GM21515 (cell line): ENCODE measurements around the gene EED.

Source experiments
- ATAC-seq: cut with Tn5 transposase; IDR thresholded peaks from one replicate; pipeline ENCODE4 v1.9.1; 2021; ENCODE audit not compliant: unreplicated experiment

Gene EED

GRCh38 chr11:86244522-86245368 is at the start of gene EED:
Gene EED, plus strand, starts transcription at chr11:86244753. Its CDS starts 477 bp downstream, at chr11:86245230.
- ATAC-seq, result peak; percentile 62

DNA sequence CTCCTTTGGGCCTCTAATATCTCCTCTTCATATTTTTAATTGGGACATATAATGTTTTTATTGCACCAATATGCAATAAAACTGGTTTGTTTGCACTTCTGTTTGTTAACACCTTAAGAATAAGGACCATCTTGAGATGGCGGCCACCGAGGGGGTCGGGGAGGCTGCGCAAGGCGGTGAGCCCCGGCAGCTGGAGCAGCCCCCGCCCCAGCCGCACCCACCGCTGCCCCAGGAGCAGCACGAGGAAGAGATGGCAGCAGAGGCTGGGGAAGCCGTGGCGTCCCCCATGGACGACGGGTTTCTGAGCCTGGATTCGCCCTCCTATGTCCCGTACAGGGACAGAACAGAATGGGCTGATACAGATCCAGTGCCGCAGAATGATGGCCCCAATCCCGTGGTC is 49.6 kb upstream of the EED start:
- ATAC-seq, result no peak

DNA sequence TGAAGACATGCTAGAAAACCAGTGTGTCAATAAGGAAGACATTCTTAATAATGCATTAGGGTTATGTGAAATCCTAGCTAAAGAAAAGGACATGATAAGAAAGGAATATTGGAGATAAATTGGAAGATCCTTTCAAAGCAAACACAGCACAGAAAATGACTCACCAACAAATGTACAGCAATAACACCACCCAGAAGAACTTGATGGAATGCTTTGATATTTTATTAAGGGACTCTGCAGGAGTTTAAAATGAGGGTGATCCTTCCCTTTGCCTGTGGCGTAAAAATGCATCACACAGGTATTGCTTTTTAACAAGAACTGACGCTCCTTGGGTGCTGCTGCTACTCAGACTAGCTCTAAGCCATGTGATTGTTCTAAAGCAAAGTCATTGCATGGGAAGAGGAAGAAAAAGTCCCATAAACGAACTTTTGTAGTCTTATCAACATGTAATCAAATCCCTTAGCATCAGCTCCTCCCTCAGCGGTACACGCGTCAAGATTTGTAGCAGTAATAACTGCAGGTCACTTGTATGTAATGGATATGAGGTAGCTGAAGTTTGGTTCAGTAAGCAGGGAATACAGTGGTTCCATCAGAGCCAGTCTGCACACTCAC is 48.4 kb upstream of the EED start:
- no peak for ATAC-seq

- no peak for ATAC-seq
Measured at GRCh38 chr11:86196913-86197312, 47.6 kb upstream of the EED start.

DNA sequence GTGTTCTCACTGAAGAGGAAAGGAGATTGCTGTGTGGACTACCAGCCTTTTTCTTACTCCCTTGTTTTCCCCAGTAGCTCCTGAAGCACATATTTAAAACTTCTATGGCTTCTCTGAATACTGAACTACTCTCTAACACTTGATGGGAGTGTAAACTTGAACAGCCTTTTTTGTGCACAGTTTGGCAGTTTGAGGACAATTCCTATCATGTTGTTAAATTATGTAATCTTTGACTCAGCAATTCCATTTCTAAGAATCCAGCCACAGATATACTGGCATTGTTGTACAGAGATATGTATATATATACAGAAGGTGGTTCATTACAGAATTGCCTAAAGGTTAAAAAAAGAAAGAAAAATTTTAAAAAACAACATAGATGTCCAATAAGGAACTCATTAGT is 47.1 kb upstream of the EED start:
- ATAC-seq, result no peak

- ATAC-seq, result no peak
Measured at GRCh38 chr11:86198139-86198538, 46.4 kb upstream of the EED start.

DNA sequence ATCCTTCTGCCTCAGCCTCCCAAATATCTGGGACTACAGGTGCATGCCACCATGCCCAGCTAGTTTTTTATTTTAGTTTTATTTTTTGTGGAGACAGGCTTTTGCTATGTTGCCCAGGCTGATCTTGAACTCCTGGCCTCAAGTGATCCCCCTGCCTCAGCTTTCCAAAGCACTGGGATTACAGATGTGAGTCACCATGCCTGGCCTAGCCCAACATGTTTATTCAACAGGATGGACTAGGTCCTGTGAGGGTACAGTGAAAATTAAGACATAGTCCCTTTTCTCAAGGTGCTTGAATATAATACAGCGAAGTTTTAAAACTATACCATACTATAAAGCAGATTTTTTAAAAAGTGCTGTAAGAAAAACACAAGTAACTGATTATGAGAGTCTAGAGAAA is 45.2 kb upstream of the EED start:
- ATAC-seq, result no peak

DNA sequence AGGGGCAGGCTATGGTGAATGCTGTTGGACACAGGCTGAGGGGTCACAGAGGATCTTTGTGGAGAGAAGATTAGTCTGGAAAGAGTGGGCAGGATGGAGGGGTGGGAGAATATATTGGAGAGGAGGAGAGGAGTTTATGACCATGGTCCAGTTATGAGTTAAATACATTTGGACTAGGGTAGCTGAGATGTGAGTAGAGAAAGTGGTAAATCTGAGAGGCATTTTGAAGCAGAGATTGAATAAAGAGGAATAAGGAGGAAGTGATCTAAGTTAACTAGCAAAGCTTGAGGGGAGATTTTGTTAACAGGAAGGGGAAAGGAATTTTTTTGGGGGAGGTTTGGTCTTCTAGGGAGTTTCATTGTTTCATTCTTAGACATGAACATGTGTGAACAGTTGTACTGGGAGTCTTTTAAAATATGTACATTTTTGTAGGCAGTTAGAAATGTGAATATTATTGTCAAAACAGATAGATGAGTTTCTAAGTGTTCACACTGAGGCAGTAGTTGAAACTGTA is 43.1 kb upstream of the EED start:
- ATAC-seq, result no peak

DNA sequence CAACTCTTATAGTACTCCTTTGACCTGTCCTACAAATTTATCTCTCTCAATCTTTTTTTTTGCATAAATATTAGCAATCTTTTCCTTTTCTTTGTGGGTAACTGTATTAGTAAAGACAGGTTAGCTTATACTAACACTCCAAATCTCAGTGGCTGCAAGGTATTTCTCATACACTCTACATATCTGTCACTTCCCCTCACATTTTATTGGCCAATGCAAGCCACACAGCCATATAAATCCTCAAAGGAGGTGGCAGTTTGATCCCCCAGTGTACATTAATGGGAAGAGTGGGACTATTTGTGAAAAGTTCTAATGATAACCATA is 42.6 kb upstream of the EED start:
- ATAC-seq, result peak; percentile 47

DNA sequence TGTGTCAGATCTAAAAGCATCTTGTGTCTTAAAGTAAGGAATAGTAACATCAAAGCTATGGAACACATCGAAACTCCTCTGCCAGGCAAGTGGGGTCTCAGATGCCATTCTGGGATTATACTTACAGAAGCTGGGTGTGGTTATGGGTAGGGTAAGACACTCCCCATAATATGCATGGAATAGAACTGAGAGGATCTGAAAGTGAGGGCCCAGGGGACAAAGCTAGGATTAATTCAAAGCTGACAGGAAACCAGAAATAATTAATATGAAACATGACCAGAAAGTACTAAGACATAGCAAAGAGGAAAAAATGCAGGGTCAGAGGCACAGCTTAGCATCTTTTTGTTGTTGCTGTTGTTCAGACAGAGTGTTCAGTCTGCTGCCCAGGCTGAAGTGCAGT is 40.2 kb upstream of the EED start:
- no peak for ATAC-seq

DNA sequence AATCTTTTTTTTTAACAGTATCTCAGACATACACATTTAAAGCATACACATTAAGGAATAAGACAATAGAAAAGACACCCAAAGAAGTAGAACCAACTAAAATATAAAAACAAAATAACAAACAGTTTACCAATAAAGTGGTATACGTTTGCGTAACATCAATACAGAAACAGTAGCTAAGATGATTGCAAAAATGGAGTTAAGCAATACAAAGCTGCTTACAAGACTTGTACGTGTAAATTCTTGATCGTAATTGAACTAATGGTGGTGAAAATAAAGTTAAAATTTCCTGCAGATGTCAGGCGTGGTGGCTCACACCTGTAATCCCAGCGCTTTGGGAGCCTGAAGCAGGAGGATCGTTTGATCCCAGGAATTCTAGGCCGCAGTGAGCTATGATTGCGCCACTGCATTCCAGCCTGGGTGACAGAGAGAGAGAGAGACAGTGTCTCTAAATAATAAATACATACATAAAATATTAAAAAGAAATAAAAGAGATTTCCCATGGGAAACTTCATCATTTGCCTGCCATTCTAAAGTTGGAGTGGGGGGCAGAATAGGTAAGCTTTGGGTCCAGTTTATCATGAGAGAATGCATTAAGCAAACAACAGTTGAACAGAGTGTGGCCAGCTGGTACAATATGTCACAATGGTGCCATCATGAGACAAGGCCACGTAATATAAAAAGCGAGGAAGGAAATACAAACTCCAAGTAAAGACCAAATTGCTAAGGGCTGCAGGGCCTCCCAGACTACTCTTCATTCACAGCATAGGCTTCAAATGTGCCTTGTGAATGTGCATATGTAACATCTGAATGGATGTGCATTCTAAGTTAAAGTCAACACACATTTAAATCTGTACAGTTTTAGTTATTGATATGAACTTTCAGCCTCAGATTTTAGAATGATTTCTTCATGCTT is 38.9 kb upstream of the EED start:
- ATAC-seq, result no peak

GRCh38 chr11:86206337-86206695 is 38.2 kb upstream of the EED start:
- ATAC-seq, result no peak

GRCh38 chr11:86207413-86207812 is 37.1 kb upstream of the EED start:
- ATAC-seq, result no peak

GRCh38 chr11:86208572-86208971 is 36.0 kb upstream of the EED start:
- no peak for ATAC-seq

DNA sequence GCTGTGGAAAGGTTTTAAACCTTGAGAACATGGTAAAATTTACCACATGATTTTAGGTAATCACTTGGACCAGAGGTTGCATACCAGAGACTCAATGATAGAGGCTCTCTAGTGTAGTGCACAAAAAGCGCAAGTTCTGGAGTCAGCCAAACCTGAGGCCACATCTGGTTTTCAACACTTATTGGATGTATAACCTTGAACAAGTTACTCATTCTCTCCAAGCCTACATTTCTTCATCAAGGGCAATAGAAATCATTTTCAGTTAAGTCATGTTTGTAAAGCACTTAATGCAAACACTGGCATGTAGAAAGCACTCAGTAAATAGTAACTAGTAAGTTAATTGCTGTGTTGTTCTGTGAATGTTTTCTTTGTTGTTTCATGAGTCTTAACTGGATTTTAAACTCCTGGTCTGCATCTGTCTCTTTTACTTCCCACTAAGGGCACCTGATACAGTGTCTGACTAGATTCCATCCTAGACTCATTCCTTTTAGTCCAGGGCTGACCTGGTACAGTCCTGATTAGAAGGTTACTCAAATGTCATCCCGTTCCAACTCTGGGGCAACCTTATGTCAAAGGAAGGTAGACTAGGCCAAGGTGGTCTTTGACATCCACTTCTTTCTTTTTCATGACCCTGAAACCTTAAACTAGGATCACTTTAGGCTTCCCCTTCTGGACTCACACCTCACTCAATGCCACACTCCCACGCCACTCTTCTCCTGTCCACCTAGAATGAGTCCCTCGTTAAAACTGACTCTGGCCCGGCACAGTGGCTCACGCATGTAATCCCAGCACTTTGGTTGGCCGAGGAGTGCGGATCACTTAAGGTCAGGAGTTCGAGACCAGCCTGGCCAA is 34.5 kb upstream of the EED start:
- ATAC-seq, result no peak

DNA sequence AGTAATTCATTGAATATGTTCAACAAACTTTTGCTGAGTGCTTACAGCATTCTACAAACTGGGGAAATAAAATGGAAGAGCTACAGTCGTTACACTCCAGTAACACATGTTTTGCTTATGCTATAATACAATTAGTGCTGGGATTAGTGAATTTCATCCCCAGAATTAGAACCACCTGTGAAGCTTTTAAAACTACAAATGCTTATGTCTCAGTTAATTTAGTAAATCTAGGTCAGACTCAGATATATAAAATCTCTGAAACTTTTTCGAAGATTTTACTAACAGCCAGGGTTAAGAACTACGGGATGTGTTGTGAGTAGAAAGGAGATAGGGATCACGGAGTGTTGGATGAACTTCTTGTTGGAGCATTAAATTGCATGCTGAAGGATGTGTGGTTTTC is 33.7 kb upstream of the EED start:
- ATAC-seq, result no peak

- peak; percentile 54 for ATAC-seq
Measured at GRCh38 chr11:86211619-86212018, 32.9 kb upstream of the EED start.

GRCh38 chr11:86212019-86212611 is 32.4 kb upstream of the EED start:
- ATAC-seq, result no peak

DNA sequence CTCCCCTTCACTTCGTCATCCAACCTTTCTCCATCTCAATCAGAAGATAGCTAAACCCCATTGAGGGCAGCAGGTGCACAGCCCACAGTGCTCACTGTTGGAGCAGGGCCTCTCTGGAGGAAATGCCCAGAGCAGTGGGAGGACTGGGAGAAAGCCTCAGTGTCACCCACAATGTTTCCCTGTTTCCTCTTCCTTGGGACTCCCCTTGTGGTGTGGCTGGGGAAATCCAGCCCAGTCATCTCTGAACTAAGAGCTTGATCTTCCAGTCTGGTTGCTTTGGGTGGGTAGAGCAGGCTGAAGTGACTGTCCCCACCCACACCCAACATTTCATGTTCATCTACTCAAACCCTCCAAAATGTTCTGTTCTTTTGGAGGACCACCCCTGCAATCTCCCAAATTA is 29.8 kb upstream of the EED start:
- no peak for ATAC-seq
